ENCODE data around the gene EIF5A2. TPM values are rescaled to one million over a fixed set of nuclear protein-coding genes. Genes with fewer than 3 reads are reported as not detected.
"Not testable (repeated sequence)": the region's sequence is repeated elsewhere in the genome, so short reads cannot be mapped to it uniquely, and the experiment has no call there.

The EIF5A2 gene
- total RNA-seq (2012; rRNA removed), result 8.5 and 9.9 TPM in 2 replicates

GRCh38 chr3:170908235-170909116, at the start of gene EIF5A2:
Gene EIF5A2 (minus strand): TSS chr3:170908637. CDS start chr3:170907806, 831 bp downstream.
- peak within 1 kb of the TSS; percentile 89 for H3K9ac ChIP-seq (ENCODE audit: low read depth, low read length)
- H3K36me3 ChIP-seq (ENCODE audit: insufficient read depth, low read length), result no peaks in the 10 kb centered on the region
- peaks cover 17% of the 10 kb centered on the region for H3K4me1 ChIP-seq (ENCODE audit: control insufficient read depth, insufficient read depth, low read length)
- no peaks in the 10 kb centered on the region for H3K27me3 ChIP-seq (ENCODE audit: control insufficient read depth, insufficient read depth, low read length)
- H3K4me2 ChIP-seq (ENCODE audit: low read length), result peak within 1 kb of the TSS; percentile 89
- H3K4me3 ChIP-seq (ENCODE audit: low read length), result peak within 1 kb of the TSS; percentile 90
- H3K9me3 ChIP-seq (replicated peaks; ENCODE audit: low read length), result peaks cover 11% of the 10 kb centered on the region

- Histone ChIP-seq H3K27me3 (ENCODE audit: control insufficient read depth, insufficient read depth, low read length) (peaks cover 17% of the 10 kb centered on the region), H3K4me3 (ENCODE audit: low read length) (no peak overlapping the region), H3K4me2 (ENCODE audit: low read length) (no peak overlapping the region), H3K9me3 (replicated peaks; ENCODE audit: low read length) (no peaks in the 10 kb centered on the region), H3K4me1 (ENCODE audit: control insufficient read depth, insufficient read depth, low read length) (no peaks in the 10 kb centered on the region), H3K9ac (ENCODE audit: low read depth, low read length) (no peak overlapping the region), H3K36me3 (ENCODE audit: insufficient read depth, low read length) (no peaks in the 10 kb centered on the region)
These were observed 48.2 kb upstream of the EIF5A2 start for GRCh38 chr3:170956647-170957046.

GRCh38 chr3:170953736-170954135, 45.3 kb upstream of the EIF5A2 start:
- Histone ChIP-seq H3K9me3 (replicated peaks; ENCODE audit: low read length) (no peaks in the 10 kb centered on the region), H3K4me2 (ENCODE audit: low read length) (peak overlapping the region; percentile 78), H3K27me3 (ENCODE audit: control insufficient read depth, insufficient read depth, low read length) (peaks cover 19% of the 10 kb centered on the region), H3K4me1 (ENCODE audit: control insufficient read depth, insufficient read depth, low read length) (no peaks in the 10 kb centered on the region), H3K9ac (ENCODE audit: low read depth, low read length) (no peak overlapping the region), H3K36me3 (ENCODE audit: insufficient read depth, low read length) (no peaks in the 10 kb centered on the region), H3K4me3 (ENCODE audit: low read length) (peak overlapping the region; percentile 39)

GRCh38 chr3:170953229-170953628, 44.8 kb upstream of the EIF5A2 start:
- H3K9me3 ChIP-seq (replicated peaks; ENCODE audit: low read length), result no peaks in the 10 kb centered on the region
- H3K36me3 ChIP-seq (ENCODE audit: insufficient read depth, low read length), result no peaks in the 10 kb centered on the region
- peak overlapping the region; percentile 78 for H3K4me2 ChIP-seq (ENCODE audit: low read length)
- peaks cover 19% of the 10 kb centered on the region for H3K27me3 ChIP-seq (ENCODE audit: control insufficient read depth, insufficient read depth, low read length)
- H3K4me1 ChIP-seq (ENCODE audit: control insufficient read depth, insufficient read depth, low read length), result no peaks in the 10 kb centered on the region
- H3K4me3 ChIP-seq (ENCODE audit: low read length), result no peak overlapping the region
- H3K9ac ChIP-seq (ENCODE audit: low read depth, low read length), result no peak overlapping the region

- no peak overlapping the region for H3K4me2 ChIP-seq (ENCODE audit: low read length)
- no peaks in the 10 kb centered on the region for H3K4me1 ChIP-seq (ENCODE audit: control insufficient read depth, insufficient read depth, low read length)
- H3K9ac ChIP-seq (ENCODE audit: low read depth, low read length), result no peak overlapping the region
- H3K9me3 ChIP-seq (replicated peaks; ENCODE audit: low read length), result no peaks in the 10 kb centered on the region
- no peaks in the 10 kb centered on the region for H3K36me3 ChIP-seq (ENCODE audit: insufficient read depth, low read length)
- no peak overlapping the region for H3K4me3 ChIP-seq (ENCODE audit: low read length)
- H3K27me3 ChIP-seq (ENCODE audit: control insufficient read depth, insufficient read depth, low read length), result peaks cover 19% of the 10 kb centered on the region
These were observed 40.8 kb upstream of the EIF5A2 start for GRCh38 chr3:170949211-170949610.

GRCh38 chr3:170947018-170947769, 38.8 kb upstream of the EIF5A2 start:
- Histone ChIP-seq H3K9me3 (replicated peaks; ENCODE audit: low read length) (no peaks in the 10 kb centered on the region), H3K4me3 (ENCODE audit: low read length) (no peak overlapping the region), H3K9ac (ENCODE audit: low read depth, low read length) (no peak overlapping the region), H3K4me1 (ENCODE audit: control insufficient read depth, insufficient read depth, low read length) (no peaks in the 10 kb centered on the region), H3K36me3 (ENCODE audit: insufficient read depth, low read length) (no peaks in the 10 kb centered on the region), H3K27me3 (ENCODE audit: control insufficient read depth, insufficient read depth, low read length) (peaks cover 7% of the 10 kb centered on the region), H3K4me2 (ENCODE audit: low read length) (no peak overlapping the region)

- Histone ChIP-seq H3K4me3 (ENCODE audit: low read length) (no peak overlapping the region), H3K9me3 (replicated peaks; ENCODE audit: low read length) (no peaks in the 10 kb centered on the region), H3K4me2 (ENCODE audit: low read length) (no peak overlapping the region), H3K36me3 (ENCODE audit: insufficient read depth, low read length) (no peaks in the 10 kb centered on the region), H3K27me3 (ENCODE audit: control insufficient read depth, insufficient read depth, low read length) (no peaks in the 10 kb centered on the region), H3K4me1 (ENCODE audit: control insufficient read depth, insufficient read depth, low read length) (no peaks in the 10 kb centered on the region), H3K9ac (ENCODE audit: low read depth, low read length) (no peak overlapping the region)
These were observed 33.6 kb upstream of the EIF5A2 start for GRCh38 chr3:170942011-170942410.

- H3K36me3 ChIP-seq (ENCODE audit: insufficient read depth, low read length), result no peaks in the 10 kb centered on the region
- H3K4me3 ChIP-seq (ENCODE audit: low read length), result no peak overlapping the region
- no peaks in the 10 kb centered on the region for H3K4me1 ChIP-seq (ENCODE audit: control insufficient read depth, insufficient read depth, low read length)
- no peak overlapping the region for H3K9ac ChIP-seq (ENCODE audit: low read depth, low read length)
- H3K9me3 ChIP-seq (replicated peaks; ENCODE audit: low read length), result no peaks in the 10 kb centered on the region
- H3K27me3 ChIP-seq (ENCODE audit: control insufficient read depth, insufficient read depth, low read length), result no peaks in the 10 kb centered on the region
- H3K4me2 ChIP-seq (ENCODE audit: low read length), result no peak overlapping the region
These were observed 33.1 kb upstream of the EIF5A2 start for GRCh38 chr3:170941551-170941950.

GRCh38 chr3:170933039-170933438, 24.6 kb upstream of the EIF5A2 start:
- H3K9ac ChIP-seq (ENCODE audit: low read depth, low read length); H3K36me3 ChIP-seq (ENCODE audit: insufficient read depth, low read length); H3K27me3 ChIP-seq (ENCODE audit: control insufficient read depth, insufficient read depth, low read length); H3K9me3 ChIP-seq (replicated peaks; ENCODE audit: low read length); H3K4me3 ChIP-seq (ENCODE audit: low read length); H3K4me2 ChIP-seq (ENCODE audit: low read length); H3K4me1 ChIP-seq (ENCODE audit: control insufficient read depth, insufficient read depth, low read length): not testable (repeated sequence)

GRCh38 chr3:170923553-170923952, 15.1 kb upstream of the EIF5A2 start:
- not testable (repeated sequence) for H3K9ac ChIP-seq (ENCODE audit: low read depth, low read length); H3K36me3 ChIP-seq (ENCODE audit: insufficient read depth, low read length); H3K9me3 ChIP-seq (replicated peaks; ENCODE audit: low read length); H3K4me1 ChIP-seq (ENCODE audit: control insufficient read depth, insufficient read depth, low read length); H3K27me3 ChIP-seq (ENCODE audit: control insufficient read depth, insufficient read depth, low read length); H3K4me3 ChIP-seq (ENCODE audit: low read length); H3K4me2 ChIP-seq (ENCODE audit: low read length)

GRCh38 chr3:170918715-170919114, 10.3 kb upstream of the EIF5A2 start:
- Histone ChIP-seq H3K4me2 (ENCODE audit: low read length) (no peak overlapping the region), H3K9me3 (replicated peaks; ENCODE audit: low read length) (no peaks in the 10 kb centered on the region), H3K36me3 (ENCODE audit: insufficient read depth, low read length) (no peaks in the 10 kb centered on the region), H3K27me3 (ENCODE audit: control insufficient read depth, insufficient read depth, low read length) (peaks cover 3% of the 10 kb centered on the region), H3K9ac (ENCODE audit: low read depth, low read length) (no peak overlapping the region), H3K4me3 (ENCODE audit: low read length) (no peak overlapping the region), H3K4me1 (ENCODE audit: control insufficient read depth, insufficient read depth, low read length) (no peaks in the 10 kb centered on the region)
